ENCODE results near the gene KCNC4.

Gene KCNC4

DNA sequence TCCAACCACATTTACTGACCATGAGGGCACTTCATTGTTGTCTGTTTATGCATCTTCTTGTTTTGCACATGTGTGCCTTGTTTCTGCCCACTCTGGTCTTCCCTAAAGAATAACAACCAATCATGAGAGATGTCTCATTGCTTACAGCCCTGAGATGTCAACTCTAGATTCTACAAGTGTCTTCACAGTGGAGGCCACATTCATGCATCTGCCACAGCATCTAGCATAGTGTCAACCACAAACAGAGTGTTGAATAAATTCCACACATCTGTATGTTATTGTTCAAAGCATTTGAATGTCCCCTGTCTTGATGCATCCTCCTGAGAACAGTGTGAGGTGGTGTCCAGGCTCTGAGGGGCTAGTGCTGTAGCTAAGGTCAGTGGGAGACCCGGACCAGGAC, 43.1 kb downstream of the KCNC4 start:
- no peak for FAIRE-seq
- TF ChIP-seq, protein P1, sequence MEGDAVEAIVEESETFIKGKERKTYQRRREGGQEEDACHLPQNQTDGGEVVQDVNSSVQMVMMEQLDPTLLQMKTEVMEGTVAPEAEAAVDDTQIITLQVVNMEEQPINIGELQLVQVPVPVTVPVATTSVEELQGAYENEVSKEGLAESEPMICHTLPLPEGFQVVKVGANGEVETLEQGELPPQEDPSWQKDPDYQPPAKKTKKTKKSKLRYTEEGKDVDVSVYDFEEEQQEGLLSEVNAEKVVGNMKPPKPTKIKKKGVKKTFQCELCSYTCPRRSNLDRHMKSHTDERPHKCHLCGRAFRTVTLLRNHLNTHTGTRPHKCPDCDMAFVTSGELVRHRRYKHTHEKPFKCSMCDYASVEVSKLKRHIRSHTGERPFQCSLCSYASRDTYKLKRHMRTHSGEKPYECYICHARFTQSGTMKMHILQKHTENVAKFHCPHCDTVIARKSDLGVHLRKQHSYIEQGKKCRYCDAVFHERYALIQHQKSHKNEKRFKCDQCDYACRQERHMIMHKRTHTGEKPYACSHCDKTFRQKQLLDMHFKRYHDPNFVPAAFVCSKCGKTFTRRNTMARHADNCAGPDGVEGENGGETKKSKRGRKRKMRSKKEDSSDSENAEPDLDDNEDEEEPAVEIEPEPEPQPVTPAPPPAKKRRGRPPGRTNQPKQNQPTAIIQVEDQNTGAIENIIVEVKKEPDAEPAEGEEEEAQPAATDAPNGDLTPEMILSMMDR (IDR thresholded peaks at IDR 0.05; ENCODE audit: insufficient read depth, missing control alignments), result no peak

DNA sequence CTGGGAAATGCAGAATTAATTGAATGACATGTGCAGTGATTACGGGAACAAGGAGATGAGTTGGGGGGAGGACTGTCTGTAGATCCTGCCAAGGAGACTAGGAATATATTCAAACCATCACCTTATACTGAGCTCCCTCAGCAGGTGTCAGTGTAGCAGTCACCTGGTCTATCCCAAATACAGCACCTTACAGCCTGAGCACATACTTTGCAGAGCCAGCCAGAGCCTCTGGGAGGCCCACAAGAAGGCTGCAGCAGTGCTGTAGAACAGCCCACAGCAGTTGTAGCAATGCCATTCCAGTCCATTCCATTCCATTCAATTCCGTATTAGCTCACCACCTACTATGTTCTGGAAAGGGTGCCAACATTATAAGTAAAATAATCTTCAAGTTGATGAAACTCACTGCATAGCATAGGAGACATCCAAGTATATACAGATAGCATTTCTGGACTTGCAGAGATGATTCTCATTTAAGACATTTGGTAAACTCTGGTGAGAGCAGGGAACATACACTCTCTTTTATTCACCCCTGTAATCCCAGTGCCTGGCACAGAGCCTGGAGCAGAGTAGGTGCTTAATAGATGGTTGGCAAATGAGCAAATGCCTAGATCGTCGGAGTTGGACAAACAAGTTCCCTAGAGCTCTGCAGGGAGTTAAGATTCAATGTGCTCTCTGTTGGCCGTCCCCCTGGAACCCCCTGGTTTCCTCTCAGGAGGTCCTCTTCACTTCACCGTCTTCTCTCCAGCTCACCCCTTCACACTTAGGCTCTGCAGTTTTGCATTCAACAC, 44.7 kb downstream of the KCNC4 start:
- FAIRE-seq (no peak), DNase-seq (ENCODE audit: insufficient read length, low spot score) (no peak)
- TF ChIP-seq, protein P1 (IDR thresholded peaks at IDR 0.05; ENCODE audit: insufficient read depth, missing control alignments), result no peak

More for the DNA sequence above, 43.1 kb downstream of the KCNC4 start:
- no peak for DNase-seq (ENCODE audit: insufficient read length, low spot score)

DNA sequence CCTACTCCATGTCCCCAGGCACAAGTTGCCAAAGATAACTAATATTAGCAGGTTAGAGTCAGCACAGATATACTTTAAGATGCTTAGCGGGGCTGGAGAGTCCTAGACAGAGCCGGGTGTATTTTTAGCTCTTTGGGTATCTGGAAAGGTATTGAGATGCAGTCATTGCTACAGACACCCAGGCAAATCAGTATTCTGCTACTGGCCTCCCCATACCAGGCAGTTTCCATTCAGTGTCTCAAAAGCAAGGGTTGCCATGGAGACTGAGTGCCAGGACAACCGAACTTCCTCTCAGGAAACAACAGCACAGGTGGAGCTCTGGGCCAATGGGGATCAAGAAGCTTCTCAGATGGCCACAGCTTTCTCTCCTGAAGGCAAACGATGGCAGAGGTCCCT, 45.3 kb downstream of the KCNC4 start:
- FAIRE-seq, result no peak
- no peak for DNase-seq (ENCODE audit: insufficient read length, low spot score)
- TF ChIP-seq, protein P1 (IDR thresholded peaks at IDR 0.05; ENCODE audit: insufficient read depth, missing control alignments), result no peak

DNA sequence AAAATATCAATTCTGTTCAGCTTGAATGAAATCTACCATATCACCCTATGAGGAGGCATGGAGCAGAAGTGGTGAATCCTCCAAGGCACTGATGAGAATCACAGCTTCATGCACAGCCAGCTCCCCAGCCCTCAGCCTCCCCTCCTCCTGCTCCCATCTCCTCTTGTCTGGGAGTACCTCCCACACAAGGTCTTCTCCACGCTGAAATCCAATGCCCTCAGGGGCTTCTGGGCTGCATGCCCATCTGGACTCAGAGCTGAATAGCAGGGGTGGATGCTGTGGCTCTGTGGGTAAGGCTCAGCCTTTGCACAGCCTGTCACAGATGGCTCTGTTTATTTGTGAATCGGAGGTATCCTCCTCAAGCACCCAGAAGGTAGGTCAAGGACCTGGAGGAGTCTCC, 48.6 kb downstream of the KCNC4 start:
- FAIRE-seq, result no peak

DNA sequence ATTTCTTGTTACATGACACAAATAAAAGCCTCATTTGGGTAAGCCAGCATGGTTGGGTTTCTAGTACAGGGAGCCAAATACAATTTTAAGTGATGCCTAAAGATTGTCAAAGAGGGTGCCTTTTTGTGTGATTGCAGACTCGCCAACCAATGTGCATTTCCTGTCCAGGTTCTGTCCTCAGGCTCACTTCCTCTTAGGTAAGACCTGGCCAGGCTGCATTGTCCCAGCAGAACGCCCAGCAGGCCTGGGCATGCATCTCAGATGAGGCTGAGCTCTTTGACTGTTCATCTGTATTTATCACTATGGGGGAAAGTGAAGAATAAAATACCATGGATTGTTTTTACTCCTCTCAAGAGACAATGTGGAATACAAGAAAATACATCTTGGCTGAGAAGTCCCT, 49.7 kb downstream of the KCNC4 start:
- FAIRE-seq (no peak), DNase-seq (ENCODE audit: insufficient read length, low spot score) (no peak)
- TF ChIP-seq, protein P1 (IDR thresholded peaks at IDR 0.05; ENCODE audit: insufficient read depth, missing control alignments), result no peak

More for the DNA sequence above, 48.6 kb downstream of the KCNC4 start:
- DNase-seq (ENCODE audit: insufficient read length, low spot score), result no peak
- TF ChIP-seq, protein P1 (IDR thresholded peaks at IDR 0.05; ENCODE audit: insufficient read depth, missing control alignments), result no peak
